ENCODE data around the gene DISC1.
"Not testable (repeated sequence)": the region's sequence is repeated elsewhere in the genome, so short reads cannot be mapped to it uniquely, and the experiment has no call there.

The DISC1 gene

GRCh38 chr1:231735941-231736340 lies 109.4 kb downstream of the DISC1 start:
- DNase-seq: no peak

DNA sequence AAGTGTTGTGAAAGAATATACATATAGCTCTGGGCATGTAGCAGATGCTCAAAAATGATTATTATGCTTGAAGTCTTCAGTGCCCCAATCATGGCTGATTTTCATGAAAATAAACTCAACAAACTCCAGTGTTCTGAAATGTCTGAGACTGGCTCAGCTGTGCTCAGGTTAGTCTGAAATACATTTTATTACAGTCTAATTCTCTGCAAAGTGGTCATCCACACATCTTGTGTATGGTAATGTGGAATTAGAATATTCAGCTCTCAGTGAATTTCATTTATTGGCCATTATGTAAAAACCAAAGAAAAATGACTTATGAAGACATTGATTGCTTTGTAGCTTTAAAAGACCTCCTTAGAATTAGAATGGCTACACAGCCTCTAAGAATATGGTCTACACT lies 109.9 kb downstream of the DISC1 start:
- no peak for DNase-seq

DNA sequence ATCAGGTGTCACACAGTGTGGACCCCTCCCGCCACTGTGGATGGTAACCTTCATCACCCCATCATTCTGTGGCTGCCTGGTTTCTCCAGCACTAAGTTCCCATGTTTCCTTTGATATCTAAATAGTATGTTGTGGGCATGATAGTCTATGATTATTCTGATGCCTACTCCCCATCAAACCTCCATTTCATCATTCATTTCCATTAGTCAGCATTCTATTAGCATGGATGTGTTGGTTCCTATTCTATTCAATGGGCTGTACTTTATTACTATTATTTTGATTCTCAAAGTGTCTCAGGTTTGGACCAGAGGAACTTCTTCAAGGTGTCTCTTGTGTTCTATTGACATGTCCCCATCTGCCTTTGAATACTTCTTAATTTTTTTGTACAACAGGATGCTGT lies 112.0 kb downstream of the DISC1 start:
- no peak for DNase-seq

GRCh38 chr1:231743966-231744365 lies 117.4 kb downstream of the DISC1 start:
- no peak for DNase-seq

GRCh38 chr1:231748760-231749415 lies 122.3 kb downstream of the DISC1 start:
- no peak for DNase-seq

DNA sequence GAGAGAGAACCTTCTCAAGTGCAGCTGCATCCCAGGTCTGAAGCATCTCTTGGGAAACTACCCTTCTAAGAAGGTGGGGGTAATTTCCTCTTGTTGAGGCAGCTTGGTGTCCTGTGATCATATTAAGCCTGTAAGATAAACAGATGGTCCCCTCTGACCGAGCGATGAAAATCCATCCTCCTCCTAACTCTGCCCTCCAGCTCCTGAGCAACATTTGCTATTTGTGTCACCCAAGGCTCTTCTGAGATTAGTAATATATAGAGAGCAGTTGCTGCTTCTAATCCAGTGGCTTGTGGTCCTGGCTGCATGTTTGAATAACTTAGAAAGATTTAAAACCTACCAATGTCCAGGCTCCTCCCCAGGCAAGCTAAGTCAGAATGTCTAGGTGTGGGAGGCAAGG lies 123.7 kb downstream of the DISC1 start:
- no peak for DNase-seq

GRCh38 chr1:231750818-231751362 lies 124.3 kb downstream of the DISC1 start:
- DNase-seq: no peak

GRCh38 chr1:231751415-231751814 lies 124.8 kb downstream of the DISC1 start:
- no peak for DNase-seq

DNA sequence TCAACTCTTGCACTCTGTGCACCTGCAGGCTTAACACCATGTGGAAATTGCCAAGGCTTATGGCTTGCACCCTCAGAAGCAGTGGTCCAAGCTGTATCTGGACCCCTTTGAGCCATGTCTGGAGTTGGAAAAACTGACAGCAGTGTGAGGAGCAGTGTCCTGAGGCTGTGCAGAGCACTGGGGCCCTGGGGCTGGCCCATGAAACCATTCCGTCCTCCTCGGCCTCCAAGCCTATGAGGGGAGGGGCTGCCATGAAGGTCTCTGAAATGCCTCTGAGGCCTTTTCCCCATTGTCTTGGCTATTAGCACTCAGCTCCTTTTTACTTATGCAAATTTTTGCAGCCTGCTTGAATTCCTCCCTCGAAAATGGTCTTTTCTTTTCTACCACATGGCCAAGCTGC lies 126.7 kb downstream of the DISC1 start:
- DNase-seq: no peak

GRCh38 chr1:231757101-231757404 lies 130.5 kb downstream of the DISC1 start:
- DNase-seq: no peak

DNA sequence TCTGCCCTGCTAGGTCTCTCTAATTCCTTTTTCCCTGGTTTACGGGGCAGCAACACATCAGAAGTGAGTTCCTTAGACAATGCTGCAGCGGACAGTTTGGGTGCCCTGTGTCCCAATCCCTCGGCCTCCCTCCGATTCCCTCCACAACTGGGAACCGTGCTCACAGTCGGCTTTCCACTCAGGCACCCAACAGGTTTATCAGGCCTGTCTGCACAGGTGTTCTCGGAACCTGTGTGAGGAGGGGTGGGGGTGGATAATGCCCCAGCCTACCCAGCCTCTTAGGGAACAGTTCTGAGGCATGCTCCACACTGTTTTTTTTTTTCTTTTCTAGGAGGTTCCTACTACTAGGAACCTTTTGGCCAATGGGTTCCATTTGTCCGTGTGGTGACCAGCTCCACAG lies 131.2 kb downstream of the DISC1 start:
- DNase-seq: no peak

GRCh38 chr1:231761252-231761651 lies 134.7 kb downstream of the DISC1 start:
- no peak for DNase-seq

GRCh38 chr1:231761747-231762541 lies 135.4 kb downstream of the DISC1 start:
- DNase-seq: no peak

- no peak for DNase-seq
Measured at GRCh38 chr1:231763456-231763855, 136.9 kb downstream of the DISC1 start.

DNA sequence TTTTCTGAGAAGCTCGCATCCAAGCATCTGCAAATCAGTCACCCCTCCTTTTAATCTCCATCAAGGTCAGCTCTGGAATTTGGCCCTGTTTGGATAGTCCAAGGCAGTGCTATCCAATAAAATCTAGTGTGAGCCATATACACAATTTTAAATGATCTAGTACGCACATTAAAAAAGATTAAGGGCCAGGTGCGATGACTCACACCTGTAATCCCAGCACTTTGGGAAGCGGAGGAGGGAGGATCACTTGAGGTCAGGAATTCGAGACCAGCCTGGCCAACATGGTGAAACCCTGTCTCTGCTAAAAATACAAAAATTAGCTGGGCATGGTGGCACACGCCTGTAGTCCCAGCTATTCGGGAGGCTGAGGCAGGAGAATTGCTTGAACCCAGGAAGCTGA lies 139.2 kb downstream of the DISC1 start:
- not testable (repeated sequence) for DNase-seq

DNA sequence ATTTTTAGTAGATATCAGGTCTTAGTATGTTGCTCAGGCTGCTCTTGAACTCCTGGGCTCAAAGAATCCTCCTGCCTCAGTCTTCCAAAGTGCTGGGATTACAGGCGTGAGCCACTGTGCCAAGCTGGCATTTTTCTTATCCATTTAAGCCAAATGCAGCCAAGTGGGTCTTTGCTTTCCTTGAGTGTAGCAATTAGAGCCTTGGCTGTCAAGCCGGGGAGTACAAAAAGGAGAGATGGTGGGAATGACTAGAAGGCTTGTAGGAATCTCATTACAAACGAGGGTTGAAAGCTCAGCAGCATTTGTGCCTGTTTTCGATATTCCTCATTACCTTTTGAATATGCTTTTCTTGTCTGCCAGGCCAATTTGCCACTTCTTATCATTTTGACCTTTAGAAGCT lies 140.9 kb downstream of the DISC1 start:
- DNase-seq: no peak

GRCh38 chr1:231768416-231768815 lies 141.8 kb downstream of the DISC1 start:
- DNase-seq: no peak

DNA sequence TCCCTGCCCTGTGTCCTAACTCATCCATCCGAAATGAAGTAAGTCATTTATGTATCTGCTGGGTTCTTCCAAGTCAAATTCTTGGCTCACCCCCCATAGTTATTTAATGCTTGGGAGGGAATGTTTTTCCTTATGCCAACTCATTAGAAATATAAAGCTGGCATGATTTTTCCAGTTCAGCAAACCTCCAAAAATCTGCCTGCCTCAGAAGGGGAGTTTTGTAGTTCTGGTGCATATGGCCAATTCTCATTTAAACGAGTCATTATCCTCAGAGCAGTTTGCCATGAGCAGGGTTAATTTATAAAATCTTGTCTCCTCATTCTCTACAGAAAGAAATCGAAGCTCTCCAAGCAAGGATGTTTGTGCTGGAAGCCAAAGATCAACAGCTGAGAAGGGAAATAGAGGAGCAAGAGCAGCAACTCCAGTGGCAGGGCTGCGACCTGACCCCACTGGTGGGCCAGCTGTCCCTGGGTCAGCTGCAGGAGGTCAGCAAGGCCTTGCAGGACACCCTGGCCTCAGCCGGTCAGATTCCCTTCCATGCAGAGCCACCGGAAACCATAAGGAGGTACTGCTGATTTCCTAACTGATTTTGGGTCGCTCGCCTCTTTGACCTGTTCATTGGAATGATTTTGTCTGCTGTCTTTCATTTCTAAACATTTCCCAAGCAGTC lies 144.1 kb downstream of the DISC1 start:
- DNase-seq: no peak

DNA sequence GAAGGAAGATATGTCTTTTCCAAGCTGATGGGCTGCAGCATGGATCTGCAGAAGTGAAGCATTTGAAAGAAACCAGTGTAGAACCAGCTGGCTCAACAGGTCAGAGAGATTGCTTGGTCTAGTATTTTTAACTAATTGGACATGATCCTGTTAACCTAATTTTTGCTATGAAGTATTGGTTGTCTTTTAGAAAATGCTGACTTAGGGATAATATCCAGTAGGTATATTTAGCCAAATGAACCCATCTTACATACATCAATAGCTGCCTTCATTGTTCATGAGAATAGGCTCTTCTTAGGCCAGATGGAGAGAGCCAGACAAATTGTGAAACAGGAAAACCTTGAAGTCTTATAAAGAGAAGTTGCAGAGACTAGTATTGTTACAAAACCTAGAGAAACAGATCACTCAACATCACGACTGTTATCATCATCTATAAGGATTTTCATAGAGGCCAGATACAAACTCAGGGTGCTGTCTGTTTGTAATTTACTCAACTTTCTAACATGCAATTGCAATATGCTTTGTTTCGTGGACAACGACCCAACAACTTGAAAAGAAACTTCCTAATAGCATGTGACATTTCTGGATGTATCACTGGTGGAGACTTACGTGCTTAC lies 148.2 kb downstream of the DISC1 start:
- DNase-seq: no peak

DNA sequence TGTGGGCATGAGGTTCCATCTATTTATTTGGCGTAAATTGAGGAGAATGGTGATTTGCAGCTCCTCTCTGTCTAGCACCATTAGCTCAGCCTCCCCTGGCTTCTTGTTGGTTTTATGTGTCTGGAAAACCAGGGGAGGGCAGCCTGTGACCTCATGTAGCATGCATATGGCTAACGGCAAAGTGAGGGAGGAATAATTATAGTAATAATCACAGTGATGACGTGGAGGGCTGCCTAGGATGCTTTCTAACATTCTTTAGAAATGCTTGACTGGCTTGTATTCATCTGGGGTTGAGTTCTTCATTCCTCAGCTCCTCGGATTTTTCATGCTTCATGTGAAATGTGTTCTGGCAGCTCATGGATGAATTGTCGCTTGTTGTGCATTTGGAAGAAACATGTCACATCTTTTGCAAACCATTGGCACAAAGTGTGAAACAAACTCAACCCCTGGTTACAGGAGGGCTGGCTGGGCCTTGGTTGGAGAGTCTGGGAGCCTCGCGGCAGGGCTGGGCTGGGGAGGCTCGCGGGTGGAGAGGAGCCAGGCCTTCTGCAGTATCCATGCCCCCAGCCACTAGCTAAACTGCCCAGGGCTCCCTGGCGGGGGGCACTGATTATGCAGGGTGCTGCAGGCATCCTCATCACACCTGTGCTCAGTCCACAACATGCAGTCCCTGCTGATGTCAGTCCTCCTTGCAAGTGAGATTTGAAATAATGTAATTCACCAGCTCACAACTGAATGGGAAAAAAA lies 149.6 kb downstream of the DISC1 start:
- DNase-seq: no peak

GRCh38 chr1:231776757-231777062 lies 150.1 kb downstream of the DISC1 start:
- DNase-seq: no peak

DNA sequence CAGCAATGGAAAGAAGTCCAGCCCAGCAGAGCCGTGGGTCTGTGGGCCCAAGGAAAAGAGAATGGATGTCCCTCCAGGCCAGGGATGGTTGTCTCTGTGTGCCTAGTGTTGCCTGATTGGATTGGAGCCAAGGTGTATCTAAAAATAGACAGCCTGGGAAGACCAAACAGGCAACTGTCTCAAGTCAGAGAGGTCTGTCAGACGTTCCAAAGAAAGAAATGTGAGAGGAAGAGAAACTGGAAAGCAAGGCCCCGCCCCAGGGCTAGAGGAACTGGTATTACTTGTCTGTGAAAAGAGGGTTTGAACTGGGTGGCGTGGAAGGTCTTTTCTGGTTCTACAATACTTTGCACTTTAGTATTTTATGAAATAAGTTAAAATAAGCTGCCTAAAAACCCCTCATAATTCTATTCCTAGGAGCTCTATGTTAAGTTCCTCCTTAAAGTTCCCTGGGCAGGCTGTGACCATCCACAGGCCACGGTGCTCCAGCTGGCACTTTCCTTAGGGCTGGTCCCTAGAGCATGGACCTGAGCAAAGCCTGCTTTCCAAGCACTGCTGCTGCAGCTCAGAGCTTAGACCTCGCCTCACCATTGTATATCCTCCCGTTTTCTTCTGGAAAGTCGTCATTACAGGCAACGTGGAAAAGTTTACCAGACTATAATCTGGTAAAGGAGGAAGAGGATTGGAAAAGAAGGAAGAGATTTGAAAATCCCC lies 151.6 kb downstream of the DISC1 start:
- DNase-seq: no peak

Measured in activated T-cell treated with anti-CD3 and anti-CD28 coated beads, Interleukin-2, amount 50 U/mL, for 48 hours (primary cell).